PC-3 (cell line): ENCODE results near the gene GPR149. TPM values are rescaled to one million over a fixed set of nuclear protein-coding genes. Genes with fewer than 3 reads are reported as not detected.

Experiments used
- ATAC-seq: fragments of 200-7000 bp; cut with Tn5 transposase; 2 replicates; pipeline ENCODE4 v1.9.1; 2020; ENCODE audit warnings: mild to moderate bottlenecking, moderate library complexity
- BruUV-seq: library from RNA; stranded (reverse); fragments of 400-500 nt; replicated peaks from 2 replicates; lab custom pipeline; 2021; lab: Mats Ljungman, UMichigan
- CTCF ChIA-PET: fragments of 300-600 bp; sonication (Branson Sonifier 250); formaldehyde crosslinking; loops from one replicate; lab custom pipeline; 2022; ENCODE audit warnings: antibody characterized with exemption; lab: Charles Lee
- POLR2A ChIA-PET: fragments of 300-600 bp; sonication (Branson Sonifier 250); formaldehyde crosslinking; loops from one replicate; lab custom pipeline; 2022; ENCODE audit warnings: antibody characterized with exemption; ENCODE audit not compliant: unreplicated experiment; lab: Charles Lee
- DNase-seq: peaks from one replicate; pipeline ENCODE4 v3.0.0-alpha.2; 2015
- H2AFZ ChIP-seq: fragments of 300-600 bp; sonication (generic); 2 replicates; pipeline ENCODE4 v1.6.0; 2016; ENCODE audit warnings: antibody characterized with exemption, low read length
- H3F3A ChIP-seq: fragments of 300-600 bp; sonication (generic); one replicate; pipeline ENCODE4 v1.6.0; 2017; ENCODE audit warnings: antibody characterized with exemption, low read length, control low read depth, mild to moderate bottlenecking; ENCODE audit not compliant: unreplicated experiment
- H3K27ac ChIP-seq: fragments of 300-600 bp; sonication (generic); 2 replicates; pipeline ENCODE4 v1.5.1; 2016; ENCODE audit warnings: mild to moderate bottlenecking, low read length
- H3K27me3 ChIP-seq: fragments of 300-600 bp; sonication (generic); 2 replicates; pipeline ENCODE4 v1.6.1; 2016; ENCODE audit warnings: low read length, mixed read lengths
- H3K36me3 ChIP-seq: fragments of 300-600 bp; sonication (generic); 2 replicates; pipeline ENCODE4 v1.6.1; 2016; ENCODE audit warnings: low read depth, mixed run types, low read length, mixed read lengths
- H3K4me1 ChIP-seq: fragments of 300-600 bp; sonication (generic); 2 replicates; pipeline ENCODE4 v1.5.1; 2016; ENCODE audit warnings: low read length; ENCODE audit not compliant: insufficient read depth
- H3K4me2 ChIP-seq: fragments of 300-600 bp; sonication (generic); 2 replicates; pipeline ENCODE4 v1.6.0; 2016; ENCODE audit warnings: low read length
- H3K4me3 ChIP-seq: fragments of 300-600 bp; sonication (generic); 2 replicates; pipeline ENCODE4 v1.5.1; 2016; ENCODE audit warnings: mild to moderate bottlenecking, low read length, mixed read lengths
- H3K79me2 ChIP-seq: fragments of 300-600 bp; sonication (generic); 2 replicates; pipeline ENCODE4 v1.6.1; 2017; ENCODE audit warnings: low read length, mixed read lengths
- H3K9ac ChIP-seq: fragments of 300-600 bp; sonication (generic); 2 replicates; pipeline ENCODE4 v1.6.0; 2016; ENCODE audit warnings: mild to moderate bottlenecking, low read length
- H3K9me2 ChIP-seq: fragments of 300-600 bp; sonication (generic); replicated peaks from 2 replicates; pipeline ENCODE4 v1.6.1; 2016; ENCODE audit warnings: mixed run types, low read length, mixed read lengths
- H3K9me3 ChIP-seq: fragments of 300-600 bp; sonication (generic); 2 replicates; pipeline ENCODE4 v1.6.1; 2016; ENCODE audit warnings: low read length, mixed read lengths
- H4K20me1 ChIP-seq: fragments of 300-600 bp; sonication (generic); 2 replicates; pipeline ENCODE4 v1.6.1; 2016; ENCODE audit warnings: low read length, mixed read lengths
- CTCF ChIP-seq: fragments of 300-600 bp; sonication (generic); conservative IDR thresholded peaks from 2 replicates; pipeline ENCODE4 v1.5.1; 2017; ENCODE audit warnings: antibody characterized with exemption, low read depth, mild to moderate bottlenecking, low read length
- EZH2 ChIP-seq: fragments of 300-600 bp; sonication (generic); IDR thresholded peaks from one replicate; pipeline ENCODE4 v1.6.1; 2017; ENCODE audit warnings: antibody characterized with exemption, mild to moderate bottlenecking, low read length; ENCODE audit not compliant: unreplicated experiment
- EZH2phosphoT487 ChIP-seq: fragments of 300-600 bp; sonication (generic); IDR thresholded peaks from 2 replicates; pipeline ENCODE4 v1.6.1; 2018; ENCODE audit warnings: mild to moderate bottlenecking, antibody characterized with exemption, low read length, borderline replicate concordance
- intact Hi-C: fragments of 100-400 bp; cut with micrococcal nuclease; formaldehyde crosslinking; loops from 2 replicates; pipeline ENCODE4 v1.9.0; 2023
- total RNA-seq: library from RNA; depleted of rRNA; stranded (reverse); fragments of >200 nt; gene quantifications from 2 replicates; pipeline ENCODE4 v1.2.3, GENCODE V29; 2014

The GPR149 gene
- total RNA-seq, 1 experiment from 2014 or later = not detected

GRCh38 chr3:154427685-154428285 lies 2.2 kb downstream of the GPR149 start:
- Histone ChIP-seq H3K79me2 (no peaks in the 10 kb centered on the region), H3K4me2 (no peak overlapping the region), H3K9ac (no peak overlapping the region), H4K20me1 (no peaks in the 10 kb centered on the region), H3K27me3 (peaks cover 18% of the 10 kb centered on the region; the same call in 1 of the 2 replicates), H3K4me1 (no peaks in the 10 kb centered on the region), H3K9me2 (no peaks in the 10 kb centered on the region), H3K9me3 (no peaks in the 10 kb centered on the region), H3K36me3 (no peaks in the 10 kb centered on the region), H3K27ac (no peak overlapping the region), H2AFZ (no peak overlapping the region), H3F3A (no peaks in the 10 kb centered on the region), H3K4me3 (no peak overlapping the region)
- no peak for DNase-seq
- intact Hi-C loops = no loop called here
- no peak for TF ChIP-seq EZH2
- no peak for TF ChIP-seq CTCF
- no peak for TF ChIP-seq EZH2phosphoT487
- no peak for ATAC-seq
- ChIA-PET CTCF (no interaction called here), POLR2A (no interaction called here)
- no TSS peak for BruUV-seq

GRCh38 chr3:154422694-154423093 lies 7.3 kb downstream of the GPR149 start:
- no peak for DNase-seq
- Histone ChIP-seq H3K9ac (no peak overlapping the region), H3K79me2 (no peaks in the 10 kb centered on the region), H3F3A (no peaks in the 10 kb centered on the region), H3K4me1 (no peaks in the 10 kb centered on the region), H3K27me3 (0 out of 2 replicates have a peak, but pooled peaks cover 2% of the 10 kb centered on the region), H3K9me2 (no peaks in the 10 kb centered on the region), H3K4me2 (no peak overlapping the region), H3K9me3 (no peaks in the 10 kb centered on the region), H3K36me3 (no peaks in the 10 kb centered on the region), H3K4me3 (no peak overlapping the region), H2AFZ (no peak overlapping the region), H4K20me1 (no peaks in the 10 kb centered on the region), H3K27ac (no peak overlapping the region)
- no TSS peak for BruUV-seq
- POLR2A ChIA-PET = no interaction called here
- CTCF ChIA-PET = no interaction called here
- ATAC-seq = no peak
- intact Hi-C loops = no loop called here
- TF ChIP-seq CTCF = no peak

GRCh38 chr3:154421083-154421482 lies 8.9 kb downstream of the GPR149 start:
- no peaks in the 10 kb centered on the region for H4K20me1 ChIP-seq
- CTCF ChIA-PET = no interaction called here
- H3K4me3 ChIP-seq = no peak overlapping the region
- no peak for TF ChIP-seq EZH2
- no peak for TF ChIP-seq CTCF
- no peak for TF ChIP-seq EZH2phosphoT487
- H3K79me2 ChIP-seq = no peaks in the 10 kb centered on the region
- no peak overlapping the region for H2AFZ ChIP-seq
- H3K4me1 ChIP-seq = no peaks in the 10 kb centered on the region
- ATAC-seq = no peak
- BruUV-seq = no TSS peak
- intact Hi-C loops = no loop called here
- no peak overlapping the region for H3K27ac ChIP-seq
- no peaks in the 10 kb centered on the region for H3K9me3 ChIP-seq
- H3F3A ChIP-seq = no peaks in the 10 kb centered on the region
- no peaks in the 10 kb centered on the region for H3K9me2 ChIP-seq
- H3K36me3 ChIP-seq = no peaks in the 10 kb centered on the region
- H3K4me2 ChIP-seq = no peak overlapping the region
- DNase-seq = peak; percentile 41
- no peak overlapping the region for H3K9ac ChIP-seq
- H3K27me3 ChIP-seq = no peaks in the 10 kb centered on the region
- POLR2A ChIA-PET = no interaction called here
